Measurements from ENCODE around the gene XPO6.

DNA sequence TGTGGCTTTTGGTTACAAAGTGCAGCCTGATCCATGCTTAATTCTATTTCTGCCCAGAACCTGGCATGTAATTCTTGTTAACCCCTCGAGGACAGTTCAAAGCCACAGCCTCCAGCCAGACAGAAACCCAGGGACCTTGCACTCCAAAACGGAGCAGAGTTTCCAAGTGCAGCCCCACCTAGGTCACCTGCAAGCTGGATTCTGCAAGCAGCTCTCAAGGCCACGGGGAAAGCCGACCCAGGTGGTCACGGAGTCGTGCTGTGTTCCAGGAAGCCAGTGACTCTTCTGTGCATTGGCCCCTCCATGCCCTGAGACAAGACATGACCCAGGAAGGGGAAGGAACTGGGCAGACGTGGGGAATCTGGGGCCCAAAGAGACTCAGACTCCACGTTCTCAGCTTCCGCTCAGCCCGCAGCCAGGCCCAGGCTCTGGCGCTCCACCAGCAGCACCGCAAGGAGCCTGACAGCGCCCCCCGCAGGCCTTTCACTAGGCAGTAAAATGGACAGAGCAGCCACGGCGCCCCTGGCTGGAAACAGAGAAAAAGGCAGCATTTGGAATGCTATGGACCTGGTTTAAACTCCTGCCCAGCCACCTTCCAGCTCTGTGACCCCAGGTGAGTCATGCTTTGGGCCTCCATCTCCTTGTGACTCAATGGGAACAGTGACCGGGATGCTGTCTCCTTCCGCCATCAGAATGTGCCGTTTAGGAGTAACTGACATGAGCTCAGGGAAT, 121.0 kb downstream of the XPO6 start:
- TF ChIP-seq TAF1 (IDR thresholded peaks at IDR 0.05; ENCODE audit: low read depth, low read length) (no peak), POLR2A (IDR thresholded peaks at IDR 0.05; ENCODE audit: low read depth, low read length) (no peak), POLR2AphosphoS5 (IDR thresholded peaks at IDR 0.05; ENCODE audit: low read depth, low read length) (no peak), SPI1 (IDR thresholded peaks at IDR 0.05; ENCODE audit: low read depth, low read length) (no peak)
